Neural cell (in vitro differentiated cells): ENCODE data around the gene ITGAX. TPM values are rescaled to one million over a fixed set of nuclear protein-coding genes. Genes with fewer than 3 reads are reported as not detected.

Experiments used
- H2AFZ ChIP-seq: fragments of 200-600, 300-800 bp; sonication (generic), shearing (Covaris generic); 2 replicates; pipeline ENCODE4 v1.6.0; 2014; ENCODE audit warnings: low read depth, mild to moderate bottlenecking, antibody characterized with exemption, low read length, moderate library complexity
- H3F3A ChIP-seq: fragments of 200-600 bp; shearing (Covaris generic); 2 replicates; pipeline ENCODE4 v1.6.1; 2016; ENCODE audit warnings: mild to moderate bottlenecking, moderate library complexity, mixed read lengths, antibody characterized with exemption, low read length; ENCODE audit not compliant: insufficient read depth, poor library complexity, severe bottlenecking
- H3K27ac ChIP-seq: fragments of 200-600, 300-800 bp; sonication (generic), shearing (Covaris generic); 2 replicates; pipeline ENCODE4 v1.5.1; 2014; ENCODE audit warnings: mild to moderate bottlenecking, low read length, moderate library complexity
- H3K27me3 ChIP-seq: fragments of 300-800, 200-600 bp; sonication (generic), shearing (Covaris generic); 2 replicates; pipeline ENCODE4 v1.6.0; 2014; ENCODE audit warnings: mild to moderate bottlenecking, low read depth, low read length, moderate library complexity; ENCODE audit not compliant: insufficient read depth
- H3K36me3 ChIP-seq: fragments of 300-800, 200-600 bp; sonication (generic), shearing (Covaris generic); 2 replicates; pipeline ENCODE4 v1.5.1; 2014; ENCODE audit warnings: mild to moderate bottlenecking, antibody characterized with exemption, low read length, moderate library complexity; ENCODE audit not compliant: insufficient read depth
- H3K4me2 ChIP-seq: fragments of 300-800, 200-600 bp; sonication (generic), shearing (Covaris generic); 2 replicates; pipeline ENCODE4 v1.6.0; 2014; ENCODE audit warnings: mild to moderate bottlenecking, low read length
- H3K4me3 ChIP-seq: fragments of 300-800, 200-600 bp; sonication (generic), shearing (Covaris generic); 2 replicates; pipeline ENCODE4 v1.5.1; 2014; ENCODE audit warnings: mild to moderate bottlenecking, low read length, moderate library complexity
- H3K79me2 ChIP-seq: fragments of 200-600 bp; shearing (Covaris generic); replicated peaks from 2 replicates; pipeline ENCODE4 v1.6.0; 2014; ENCODE audit warnings: mild to moderate bottlenecking, low read length, moderate library complexity; ENCODE audit not compliant: insufficient read depth
- H3K9ac ChIP-seq: fragments of 300-800, 200-600 bp; sonication (generic), shearing (Covaris generic); 2 replicates; pipeline ENCODE4 v1.6.1; 2016; ENCODE audit warnings: mild to moderate bottlenecking, low read length, mixed read lengths
- H3K9me2 ChIP-seq: fragments of 200-600 bp; shearing (Covaris generic); 2 replicates; pipeline ENCODE4 v1.6.1; 2016; ENCODE audit warnings: mild to moderate bottlenecking, low read length, mixed read lengths; ENCODE audit not compliant: insufficient read depth
- H3K9me3 ChIP-seq: fragments of 200-600, 300-800 bp; sonication (generic), shearing (Covaris generic); 2 replicates; pipeline ENCODE4 v1.6.1; 2016; ENCODE audit warnings: mild to moderate bottlenecking, mixed run types, low read length, moderate library complexity, mixed read lengths
- H4K20me1 ChIP-seq: fragments of 200-600 bp; shearing (Covaris generic); 2 replicates; pipeline ENCODE4 v1.6.1; 2016; ENCODE audit warnings: mild to moderate bottlenecking, mixed run types; ENCODE audit not compliant: insufficient read depth
- EP300 ChIP-seq: fragments of 450-650 bp; conservative IDR thresholded peaks from 2 replicates; pipeline ENCODE4 v1.6.1; 2014; ENCODE audit warnings: antibody characterized with exemption, mild to moderate bottlenecking, moderate library complexity; ENCODE audit not compliant: poor library complexity, severe bottlenecking
- EZH2 ChIP-seq: fragments of 200-600, 300-800 bp; shearing (Covaris generic), sonication (generic); IDR thresholded peaks from 2 replicates; pipeline ENCODE4 v1.6.1; 2014; ENCODE audit warnings: antibody characterized with exemption, low read length, borderline replicate concordance, mild to moderate bottlenecking; ENCODE audit not compliant: insufficient read depth, poor library complexity, severe bottlenecking
- MXI1 ChIP-seq: fragments of 450-650 bp; conservative IDR thresholded peaks from 2 replicates; pipeline ENCODE4 v1.6.1; 2014; ENCODE audit warnings: antibody characterized with exemption, mild to moderate bottlenecking; ENCODE audit not compliant: poor library complexity, severe bottlenecking
- POLR2AphosphoS5 ChIP-seq: IDR thresholded peaks from 2 replicates; pipeline ENCODE4 v1.6.1; 2012
- RAD21 ChIP-seq: fragments of 450-650 bp; conservative IDR thresholded peaks from 2 replicates; pipeline ENCODE4 v1.6.1; 2014; ENCODE audit warnings: antibody characterized with exemption, mild to moderate bottlenecking, moderate library complexity
- SMC3 ChIP-seq: fragments of 450-650 bp; conservative IDR thresholded peaks from 2 replicates; pipeline ENCODE4 v1.6.1; 2014; ENCODE audit warnings: antibody characterized with exemption, mild to moderate bottlenecking, moderate library complexity; ENCODE audit not compliant: poor library complexity
- TAF1 ChIP-seq: IDR thresholded peaks from 2 replicates; pipeline ENCODE4 v1.6.1; 2012; ENCODE audit warnings: low read depth
- polyA plus RNA-seq: library from polyadenylated mRNA; depleted of rRNA; stranded (reverse); fragments of >200 nt; gene quantifications from 2 replicates; pipeline ENCODE4 v1.2.3, GENCODE V29; 2014
- TF ChIP-seq, protein P1 (sequence below): IDR thresholded peaks from 2 replicates; pipeline ENCODE4 v1.6.1; 2012; ENCODE audit warnings: borderline replicate concordance
- TF ChIP-seq, protein P2 (sequence below): fragments of 450-650 bp; IDR thresholded peaks from 2 replicates; pipeline ENCODE4 v1.5.1; 2014; ENCODE audit warnings: antibody characterized with exemption, mild to moderate bottlenecking, moderate library complexity; ENCODE audit not compliant: poor library complexity, severe bottlenecking

ITGAX gene
- polyA plus RNA-seq, 1 donor from 2014 or later, result not detected

DNA sequence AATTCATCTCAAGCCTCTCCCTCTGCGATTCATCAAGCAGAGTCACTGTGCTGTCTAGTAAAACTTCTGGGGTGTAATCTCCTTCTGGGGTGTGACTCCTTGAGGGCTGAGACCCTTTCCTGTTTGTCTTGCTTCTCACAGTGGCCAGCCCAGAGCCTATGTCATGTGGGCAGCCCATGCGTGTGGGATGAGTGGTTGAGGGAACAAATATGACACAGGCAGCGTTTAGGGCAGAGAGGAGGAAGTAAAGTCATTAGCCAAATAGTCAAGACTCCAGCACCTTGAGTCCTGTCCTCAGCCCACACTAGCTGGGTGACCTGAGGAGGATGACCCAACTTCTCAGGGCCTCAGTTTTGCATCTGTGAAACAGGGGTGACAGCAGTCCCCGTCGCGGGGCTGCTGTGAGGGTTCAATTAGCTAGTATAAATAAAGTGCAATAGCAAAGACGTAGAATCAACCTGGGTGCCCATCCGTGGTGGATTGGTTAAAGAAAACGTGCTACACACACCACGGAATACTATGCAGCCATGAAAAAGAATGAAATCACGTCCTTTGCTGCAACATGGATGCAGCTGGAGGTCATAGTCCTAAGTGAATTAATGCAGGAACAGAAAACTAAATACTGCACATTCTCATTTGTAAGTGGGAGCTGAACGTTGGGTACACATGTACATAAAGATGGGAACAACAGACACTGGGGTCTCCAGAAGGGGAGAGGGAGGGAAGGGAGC lies 4.5 kb upstream of the ITGAX start:
- Histone ChIP-seq H2AFZ (no peak overlapping the region), H4K20me1 (no peaks in the 10 kb centered on the region), H3K4me2 (no peak overlapping the region), H3K9me3 (no peaks in the 10 kb centered on the region), H3K36me3 (no peaks in the 10 kb centered on the region), H3K9me2 (no peaks in the 10 kb centered on the region), H3K79me2 (no peaks in the 10 kb centered on the region), H3K4me3 (no peak overlapping the region), H3K9ac (no peak overlapping the region), H3F3A (no peaks in the 10 kb centered on the region), H3K27ac (no peak overlapping the region), H3K27me3 (no peaks in the 10 kb centered on the region)
- no peak for TF ChIP-seq MXI1

DNA sequence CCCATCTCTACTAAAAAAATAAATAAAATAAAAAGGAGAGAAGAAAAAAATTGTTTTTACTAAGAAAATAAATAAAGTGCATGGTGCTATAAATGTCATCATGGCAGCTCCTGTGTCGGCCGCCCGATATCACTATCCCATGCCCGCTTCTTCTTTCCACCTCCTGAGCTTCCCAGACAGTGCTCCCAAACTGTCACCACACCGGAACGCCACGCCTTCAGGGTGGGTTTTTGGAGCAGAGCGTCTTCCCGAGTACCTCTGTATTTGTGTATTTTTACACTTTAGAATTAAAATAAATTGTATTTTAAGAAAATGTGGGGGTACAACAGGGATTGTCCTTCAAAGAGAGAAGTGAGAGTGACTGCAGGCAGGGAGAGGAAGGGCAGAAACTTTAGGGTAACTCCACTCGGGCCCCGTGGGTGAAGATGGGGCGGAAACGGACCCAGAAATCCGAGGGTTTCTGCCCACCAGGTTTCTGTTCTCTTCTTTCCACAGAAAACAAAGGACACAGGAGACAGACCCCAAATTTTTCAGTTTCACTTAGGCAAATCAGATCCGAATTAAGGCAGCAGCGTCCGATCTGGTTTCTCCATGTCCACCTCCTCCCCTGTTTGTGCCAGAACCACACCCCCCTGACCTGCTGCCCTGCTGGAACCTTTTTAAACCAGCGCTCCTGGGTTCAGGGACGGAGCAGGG lies 3.6 kb upstream of the ITGAX start:
- H3K79me2 ChIP-seq, result no peaks in the 10 kb centered on the region
- H3F3A ChIP-seq, result no peaks in the 10 kb centered on the region
- H4K20me1 ChIP-seq, result no peaks in the 10 kb centered on the region
- TF ChIP-seq EZH2, result no peak
- TF ChIP-seq POLR2AphosphoS5, result no peak
- TF ChIP-seq RAD21, result no peak
- TF ChIP-seq EP300, result no peak
- no peak for TF ChIP-seq MXI1
- TF ChIP-seq, protein P1, sequence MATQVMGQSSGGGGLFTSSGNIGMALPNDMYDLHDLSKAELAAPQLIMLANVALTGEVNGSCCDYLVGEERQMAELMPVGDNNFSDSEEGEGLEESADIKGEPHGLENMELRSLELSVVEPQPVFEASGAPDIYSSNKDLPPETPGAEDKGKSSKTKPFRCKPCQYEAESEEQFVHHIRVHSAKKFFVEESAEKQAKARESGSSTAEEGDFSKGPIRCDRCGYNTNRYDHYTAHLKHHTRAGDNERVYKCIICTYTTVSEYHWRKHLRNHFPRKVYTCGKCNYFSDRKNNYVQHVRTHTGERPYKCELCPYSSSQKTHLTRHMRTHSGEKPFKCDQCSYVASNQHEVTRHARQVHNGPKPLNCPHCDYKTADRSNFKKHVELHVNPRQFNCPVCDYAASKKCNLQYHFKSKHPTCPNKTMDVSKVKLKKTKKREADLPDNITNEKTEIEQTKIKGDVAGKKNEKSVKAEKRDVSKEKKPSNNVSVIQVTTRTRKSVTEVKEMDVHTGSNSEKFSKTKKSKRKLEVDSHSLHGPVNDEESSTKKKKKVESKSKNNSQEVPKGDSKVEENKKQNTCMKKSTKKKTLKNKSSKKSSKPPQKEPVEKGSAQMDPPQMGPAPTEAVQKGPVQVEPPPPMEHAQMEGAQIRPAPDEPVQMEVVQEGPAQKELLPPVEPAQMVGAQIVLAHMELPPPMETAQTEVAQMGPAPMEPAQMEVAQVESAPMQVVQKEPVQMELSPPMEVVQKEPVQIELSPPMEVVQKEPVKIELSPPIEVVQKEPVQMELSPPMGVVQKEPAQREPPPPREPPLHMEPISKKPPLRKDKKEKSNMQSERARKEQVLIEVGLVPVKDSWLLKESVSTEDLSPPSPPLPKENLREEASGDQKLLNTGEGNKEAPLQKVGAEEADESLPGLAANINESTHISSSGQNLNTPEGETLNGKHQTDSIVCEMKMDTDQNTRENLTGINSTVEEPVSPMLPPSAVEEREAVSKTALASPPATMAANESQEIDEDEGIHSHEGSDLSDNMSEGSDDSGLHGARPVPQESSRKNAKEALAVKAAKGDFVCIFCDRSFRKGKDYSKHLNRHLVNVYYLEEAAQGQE, result no peak
- no peak overlapping the region for H3K9ac ChIP-seq
- H3K4me2 ChIP-seq, result no peak overlapping the region
- no peaks in the 10 kb centered on the region for H3K36me3 ChIP-seq
- H2AFZ ChIP-seq, result no peak overlapping the region
- no peaks in the 10 kb centered on the region for H3K9me3 ChIP-seq
- no peaks in the 10 kb centered on the region for H3K27me3 ChIP-seq
- H3K4me3 ChIP-seq, result no peak overlapping the region
- no peak overlapping the region for H3K27ac ChIP-seq
- no peaks in the 10 kb centered on the region for H3K9me2 ChIP-seq

DNA sequence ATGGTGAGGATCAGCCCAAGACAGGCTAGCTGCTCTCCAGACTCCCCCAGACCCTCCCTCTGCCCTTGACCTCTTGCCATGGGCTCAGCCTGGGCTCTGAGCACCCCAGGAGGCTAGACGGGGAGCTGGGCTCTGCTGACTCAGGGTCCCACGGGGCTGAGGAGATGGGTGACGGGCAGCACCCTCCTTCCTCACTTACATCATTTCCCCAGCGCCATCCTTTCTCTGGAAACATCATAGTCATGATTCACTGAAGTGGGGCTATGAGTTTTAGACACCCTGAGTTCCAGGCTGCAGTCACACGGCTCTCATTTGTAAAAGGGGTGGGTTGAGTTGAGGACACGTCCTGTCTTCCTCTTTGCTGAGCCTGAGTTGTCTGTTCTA lies 3.0 kb upstream of the ITGAX start:
- Histone ChIP-seq H3F3A (no peaks in the 10 kb centered on the region), H3K9me3 (no peaks in the 10 kb centered on the region), H3K9me2 (no peaks in the 10 kb centered on the region), H3K4me3 (no peak overlapping the region), H3K27ac (no peak overlapping the region), H3K79me2 (no peaks in the 10 kb centered on the region), H3K36me3 (no peaks in the 10 kb centered on the region), H3K27me3 (no peaks in the 10 kb centered on the region), H3K9ac (no peak overlapping the region), H3K4me2 (no peak overlapping the region), H2AFZ (no peak overlapping the region), H4K20me1 (no peaks in the 10 kb centered on the region)
- no peak for TF ChIP-seq RAD21
- TF ChIP-seq EZH2, result no peak
- TF ChIP-seq MXI1, result no peak
- TF ChIP-seq, protein P2, sequence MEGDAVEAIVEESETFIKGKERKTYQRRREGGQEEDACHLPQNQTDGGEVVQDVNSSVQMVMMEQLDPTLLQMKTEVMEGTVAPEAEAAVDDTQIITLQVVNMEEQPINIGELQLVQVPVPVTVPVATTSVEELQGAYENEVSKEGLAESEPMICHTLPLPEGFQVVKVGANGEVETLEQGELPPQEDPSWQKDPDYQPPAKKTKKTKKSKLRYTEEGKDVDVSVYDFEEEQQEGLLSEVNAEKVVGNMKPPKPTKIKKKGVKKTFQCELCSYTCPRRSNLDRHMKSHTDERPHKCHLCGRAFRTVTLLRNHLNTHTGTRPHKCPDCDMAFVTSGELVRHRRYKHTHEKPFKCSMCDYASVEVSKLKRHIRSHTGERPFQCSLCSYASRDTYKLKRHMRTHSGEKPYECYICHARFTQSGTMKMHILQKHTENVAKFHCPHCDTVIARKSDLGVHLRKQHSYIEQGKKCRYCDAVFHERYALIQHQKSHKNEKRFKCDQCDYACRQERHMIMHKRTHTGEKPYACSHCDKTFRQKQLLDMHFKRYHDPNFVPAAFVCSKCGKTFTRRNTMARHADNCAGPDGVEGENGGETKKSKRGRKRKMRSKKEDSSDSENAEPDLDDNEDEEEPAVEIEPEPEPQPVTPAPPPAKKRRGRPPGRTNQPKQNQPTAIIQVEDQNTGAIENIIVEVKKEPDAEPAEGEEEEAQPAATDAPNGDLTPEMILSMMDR, result no peak
- no peak for TF ChIP-seq TAF1
- TF ChIP-seq POLR2AphosphoS5, result no peak
- TF ChIP-seq EP300, result no peak
- TF ChIP-seq, protein P1, result no peak
- TF ChIP-seq SMC3, result no peak
